Thoracic aorta (tissue), 2 donors: ENCODE results near the gene ZNF813. TPM values are rescaled to one million over a fixed set of nuclear protein-coding genes. Genes with fewer than 3 reads are reported as not detected.

ENCODE experiments used
- ATAC-seq: fragments of 150-250 bp; one replicate; pipeline ENCODE4 v1.8.0; 2017; ENCODE audit warnings: low read depth; ENCODE audit not compliant: insufficient number of reproducible peaks, low FRiP score
- DNase-seq: peaks from one replicate; pipeline ENCODE4 v3.0.0-alpha.2; 2020; ENCODE audit warnings: low spot score
- H3K27ac ChIP-seq, 2 donors: fragments of 200-600 bp; sonication (generic); 1 replicate in 1 of 2; 2 replicates in 1 of 2; pipeline ENCODE4 v1.5.1; 2016; ENCODE audit warnings: mild to moderate bottlenecking in 2 of 2, moderate library complexity in 2 of 2
- H3K27me3 ChIP-seq: fragments of 200-600 bp; sonication (generic); replicated peaks from 2 replicates; pipeline ENCODE4 v1.6.0; 2016; ENCODE audit warnings: mild to moderate bottlenecking; ENCODE audit not compliant: insufficient read depth
- H3K36me3 ChIP-seq: fragments of 200-600 bp; sonication (generic); one replicate; pipeline ENCODE4 v1.5.1; 2016
- H3K4me1 ChIP-seq, 2 donors: fragments of 200-600 bp; sonication (generic); 1 replicate in 1 of 2; 2 replicates in 1 of 2; pipeline versions ENCODE4 v1.5.1 to v1.6.0; 2016; ENCODE audit warnings: low read depth in 2 of 2, mild to moderate bottlenecking in 1 of 2; ENCODE audit not compliant: control insufficient read depth in 1 of 2
- H3K4me3 ChIP-seq: fragments of 200-600 bp; sonication (generic); 2 replicates; pipeline ENCODE4 v1.5.1; 2016; ENCODE audit warnings: mild to moderate bottlenecking
- H3K9me3 ChIP-seq: fragments of 200-600 bp; sonication (generic); 2 replicates; pipeline ENCODE4 v1.5.1; 2016
- CTCF ChIP-seq: fragments of 200-600 bp; sonication (generic); IDR thresholded peaks from one replicate; pipeline ENCODE4 v1.5.1; 2019; ENCODE audit warnings: antibody characterized with exemption
- total RNA-seq, 2 donors: library from RNA; depleted of rRNA; stranded (reverse); fragments of >200 nt; gene quantifications; one replicate each; pipeline versions ENCODE4 v1.1.0 to v1.2.3, GENCODE V29; 2016

ZNF813 gene
- total RNA-seq, 2 donors from 2014 or later = 0.81 to 3.0 TPM

GRCh38 chr19:53518716-53519115 lies 51.2 kb downstream of the ZNF813 start:
- Histone ChIP-seq H3K9me3 (no peaks in the 10 kb centered on the region), H3K4me3 (no peak overlapping the region), H3K27ac (no peak overlapping the region), H3K36me3 (no peaks in the 10 kb centered on the region), H3K4me1 (peaks cover 0 to 10% of the 10 kb centered on the region in 2 donors), H3K27me3 (no peaks in the 10 kb centered on the region)
- DNase-seq (no peak), ATAC-seq (no peak)
- no peak for TF ChIP-seq CTCF

GRCh38 chr19:53519446-53519845 lies 51.9 kb downstream of the ZNF813 start:
- Histone ChIP-seq H3K4me3 (no peak overlapping the region), H3K27ac (no peak overlapping the region), H3K27me3 (no peaks in the 10 kb centered on the region), H3K36me3 (no peaks in the 10 kb centered on the region), H3K9me3 (no peaks in the 10 kb centered on the region), H3K4me1 (peaks cover 0 to 10% of the 10 kb centered on the region in 2 donors)
- no peak for ATAC-seq
- DNase-seq = no peak
- TF ChIP-seq CTCF = no peak

GRCh38 chr19:53520163-53520546 lies 52.6 kb downstream of the ZNF813 start:
- DNase-seq = no peak
- peak overlapping the region; percentile 68 for H3K4me3 ChIP-seq
- no peaks in the 10 kb centered on the region for H3K27me3 ChIP-seq
- peaks cover 0 to 10% of the 10 kb centered on the region in 2 donors for H3K4me1 ChIP-seq
- no peak for ATAC-seq
- no peak for TF ChIP-seq CTCF
- H3K9me3 ChIP-seq = no peaks in the 10 kb centered on the region
- H3K36me3 ChIP-seq = no peaks in the 10 kb centered on the region
- H3K27ac ChIP-seq = peak overlapping the region; percentile 56 to 69

GRCh38 chr19:53520547-53521372 lies 53.2 kb downstream of the ZNF813 start:
- TF ChIP-seq CTCF = no peak
- Histone ChIP-seq H3K27me3 (no peaks in the 10 kb centered on the region), H3K4me1 (peaks cover 0 to 10% of the 10 kb centered on the region in 2 donors), H3K9me3 (peaks cover 4% of the 10 kb centered on the region), H3K4me3 (peak overlapping the region; percentile 68), H3K36me3 (no peaks in the 10 kb centered on the region), H3K27ac (peak overlapping the region; percentile 56 to 69)
- DNase-seq (peak; percentile 92), ATAC-seq (peak; percentile 100)

GRCh38 chr19:53521373-53522202 lies 54.1 kb downstream of the ZNF813 start:
- peaks cover 0 to 10% of the 10 kb centered on the region in 2 donors for H3K4me1 ChIP-seq
- H3K9me3 ChIP-seq = peaks cover 9% of the 10 kb centered on the region
- DNase-seq (no peak), ATAC-seq (no peak)
- no peak overlapping the region for H3K27ac ChIP-seq
- no peaks in the 10 kb centered on the region for H3K36me3 ChIP-seq
- no peak for TF ChIP-seq CTCF
- peak overlapping the region; percentile 68 for H3K4me3 ChIP-seq
- H3K27me3 ChIP-seq = no peaks in the 10 kb centered on the region
